ENCODE measurements around the gene KCNN1. TPM values are rescaled to one million over a fixed set of nuclear protein-coding genes. Genes with fewer than 3 reads are reported as not detected.
"Not testable (repeated sequence)": the region's sequence is repeated elsewhere in the genome, so short reads cannot be mapped to it uniquely, and the experiment has no call there.

The KCNN1 gene
- total RNA-seq, 1 donor from 2014 or later = 0.52 TPM

DNA sequence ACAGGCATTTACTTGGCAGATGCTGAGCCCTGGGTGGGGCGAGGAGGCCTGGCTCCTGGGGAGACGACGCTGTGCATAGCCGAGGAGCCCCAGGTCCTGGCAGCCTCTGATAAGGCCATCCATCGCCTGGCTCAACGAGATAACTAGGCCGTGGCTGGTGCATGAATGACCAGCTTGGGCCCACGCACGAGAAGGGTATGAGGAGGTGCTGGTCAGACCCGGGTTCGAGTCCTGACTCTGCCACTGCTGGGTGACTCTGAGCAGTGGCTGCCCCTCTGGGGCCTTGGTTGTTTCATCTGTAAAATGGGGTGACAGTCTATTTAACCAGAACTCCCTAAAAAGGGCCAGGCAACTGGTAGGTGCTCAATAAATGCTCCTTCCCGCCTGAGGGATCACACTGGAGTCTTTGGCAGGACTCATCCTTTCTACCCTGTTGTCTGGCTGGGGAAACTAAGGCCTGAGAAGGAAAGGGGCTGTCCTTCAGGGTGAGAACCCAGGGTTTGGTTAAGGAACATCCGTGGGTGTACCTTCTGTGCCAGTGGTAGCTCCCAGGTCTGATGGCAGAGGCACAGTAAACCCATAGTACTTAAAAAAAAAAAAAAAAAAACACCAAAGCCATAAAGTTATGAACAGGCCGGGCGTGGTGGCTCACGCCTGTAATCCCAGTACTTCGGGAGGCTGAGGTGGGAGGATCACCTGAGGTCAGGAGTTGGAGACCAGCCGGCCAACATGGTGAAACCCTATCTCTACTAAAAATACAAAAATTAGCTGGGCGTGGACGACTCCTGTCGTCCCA lies 33.0 kb downstream of the KCNN1 start:
- Histone ChIP-seq H3K9ac (ENCODE audit: low read depth in 1 of 3, low read length in 3 of 3) (no peak overlapping the region), H3K4me1 (ENCODE audit: control insufficient read depth in 3 of 3, insufficient read depth in 3 of 3, low read length in 3 of 3) (peaks cover 0 to 6% (median 6%) of the 10 kb centered on the region in 3 donors), H3K36me3 (ENCODE audit: control insufficient read depth in 3 of 3, insufficient read depth in 3 of 3, low read length in 3 of 3) (no peaks in the 10 kb centered on the region), H3K4me3 (ENCODE audit: low read length in 3 of 3) (no peak overlapping the region), H3K27me3 (ENCODE audit: control insufficient read depth in 3 of 3, insufficient read depth in 3 of 3, low read length in 3 of 3) (peaks cover 0 to 12% (median 11%) of the 10 kb centered on the region in 3 donors), H3K9me3 (ENCODE audit: control insufficient read depth in 3 of 3, low read length in 3 of 3) (no peaks in the 10 kb centered on the region), H3K27ac (ENCODE audit: low read depth, low read length) (peak overlapping the region; percentile 40)

DNA sequence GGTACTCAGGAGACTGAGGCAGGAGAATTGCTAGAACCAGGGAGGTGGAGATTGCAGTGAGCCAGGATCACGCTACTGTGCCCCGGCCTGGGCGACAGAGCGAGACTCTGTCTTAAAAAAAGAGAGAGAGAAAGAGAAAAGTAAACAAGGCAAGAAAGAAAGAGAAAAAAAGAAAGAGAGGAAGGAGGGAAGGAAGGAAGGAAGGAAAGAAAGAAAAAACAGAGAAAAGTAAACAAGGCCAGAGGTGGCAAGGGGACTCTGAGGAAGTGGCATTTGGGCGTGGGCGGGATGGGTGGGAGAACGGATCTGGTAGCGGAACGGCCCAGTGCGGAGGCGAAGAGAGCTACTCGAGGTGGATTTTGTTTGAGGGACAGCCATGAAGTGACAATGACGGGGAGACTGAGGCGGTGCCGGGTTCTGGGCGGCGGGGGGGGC lies 33.6 kb downstream of the KCNN1 start:
- H3K36me3 ChIP-seq (ENCODE audit: control insufficient read depth in 3 of 3, insufficient read depth in 3 of 3, low read length in 3 of 3) = no peaks in the 10 kb centered on the region
- H3K9me3 ChIP-seq (ENCODE audit: control insufficient read depth in 3 of 3, low read length in 3 of 3) = no peaks in the 10 kb centered on the region
- H3K27ac ChIP-seq (ENCODE audit: low read depth, low read length) = peak overlapping the region; percentile 40
- H3K27me3 ChIP-seq (ENCODE audit: control insufficient read depth in 3 of 3, insufficient read depth in 3 of 3, low read length in 3 of 3) = peaks cover 0 to 12% (median 11%) of the 10 kb centered on the region in 3 donors
- H3K4me3 ChIP-seq (ENCODE audit: low read length in 3 of 3) = no peak overlapping the region
- H3K4me1 ChIP-seq (ENCODE audit: control insufficient read depth in 3 of 3, insufficient read depth in 3 of 3, low read length in 3 of 3) = peaks cover 0 to 6% (median 6%) of the 10 kb centered on the region in 3 donors
- H3K9ac ChIP-seq (ENCODE audit: low read depth in 1 of 3, low read length in 3 of 3) = peak overlapping the region in 1 of 3 donors; percentile 32

DNA sequence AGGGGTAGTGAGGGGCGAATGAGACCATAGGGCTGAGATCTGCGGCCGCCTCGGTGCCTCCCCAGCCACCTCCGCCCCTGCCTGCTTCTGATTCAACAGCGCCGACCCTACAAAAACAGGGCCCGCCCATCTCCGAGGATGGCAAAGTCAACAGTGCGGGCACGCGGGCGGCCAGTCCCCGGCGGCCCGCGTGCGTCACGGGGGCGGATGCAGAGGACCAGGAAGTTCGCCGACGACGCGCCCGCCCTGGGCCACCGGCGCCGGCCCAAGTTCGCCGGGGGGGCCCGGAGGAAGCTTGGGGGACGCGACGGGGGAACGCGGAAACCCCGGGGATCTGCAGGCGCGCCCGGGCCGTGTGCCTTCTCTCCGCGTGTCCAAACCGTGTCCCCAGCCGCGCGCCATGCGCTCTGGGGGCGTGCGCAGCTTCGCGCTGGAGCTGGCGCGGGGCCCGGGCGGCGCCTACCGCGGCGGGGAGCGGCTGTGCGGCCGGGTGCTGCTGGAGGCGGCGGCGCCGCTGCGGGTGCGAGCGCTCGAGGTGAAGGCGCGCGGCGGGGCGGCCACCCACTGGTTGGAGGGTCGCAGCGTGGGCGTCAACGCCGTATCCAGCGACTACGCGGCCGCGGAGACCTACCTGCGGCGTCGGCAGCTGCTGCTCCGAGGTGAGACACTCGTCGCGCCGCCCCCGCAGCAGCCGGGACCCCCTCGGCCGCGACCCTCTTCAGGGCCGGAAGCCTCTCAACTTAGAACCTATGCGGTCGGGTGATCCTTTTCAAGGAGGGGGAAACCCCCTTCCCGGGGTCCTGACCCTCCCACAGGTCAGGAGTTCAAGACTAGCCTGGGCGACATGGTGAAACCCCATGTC lies 34.2 kb downstream of the KCNN1 start:
- H3K27me3 ChIP-seq (ENCODE audit: control insufficient read depth in 3 of 3, insufficient read depth in 3 of 3, low read length in 3 of 3) = peaks cover 0 to 12% (median 11%) of the 10 kb centered on the region in 3 donors
- H3K36me3 ChIP-seq (ENCODE audit: control insufficient read depth in 3 of 3, insufficient read depth in 3 of 3, low read length in 3 of 3) = no peaks in the 10 kb centered on the region
- H3K4me1 ChIP-seq (ENCODE audit: control insufficient read depth in 3 of 3, insufficient read depth in 3 of 3, low read length in 3 of 3) = peaks cover 0 to 6% (median 6%) of the 10 kb centered on the region in 3 donors
- no peaks in the 10 kb centered on the region for H3K9me3 ChIP-seq (ENCODE audit: control insufficient read depth in 3 of 3, low read length in 3 of 3)
- H3K27ac ChIP-seq (ENCODE audit: low read depth, low read length) = peak overlapping the region; percentile 47
- peak overlapping the region; percentile 33 to 75 (median 62) for H3K9ac ChIP-seq (ENCODE audit: low read depth in 1 of 3, low read length in 3 of 3)
- H3K4me3 ChIP-seq (ENCODE audit: low read length in 3 of 3) = peak overlapping the region; percentile 59 to 70 (median 63)

DNA sequence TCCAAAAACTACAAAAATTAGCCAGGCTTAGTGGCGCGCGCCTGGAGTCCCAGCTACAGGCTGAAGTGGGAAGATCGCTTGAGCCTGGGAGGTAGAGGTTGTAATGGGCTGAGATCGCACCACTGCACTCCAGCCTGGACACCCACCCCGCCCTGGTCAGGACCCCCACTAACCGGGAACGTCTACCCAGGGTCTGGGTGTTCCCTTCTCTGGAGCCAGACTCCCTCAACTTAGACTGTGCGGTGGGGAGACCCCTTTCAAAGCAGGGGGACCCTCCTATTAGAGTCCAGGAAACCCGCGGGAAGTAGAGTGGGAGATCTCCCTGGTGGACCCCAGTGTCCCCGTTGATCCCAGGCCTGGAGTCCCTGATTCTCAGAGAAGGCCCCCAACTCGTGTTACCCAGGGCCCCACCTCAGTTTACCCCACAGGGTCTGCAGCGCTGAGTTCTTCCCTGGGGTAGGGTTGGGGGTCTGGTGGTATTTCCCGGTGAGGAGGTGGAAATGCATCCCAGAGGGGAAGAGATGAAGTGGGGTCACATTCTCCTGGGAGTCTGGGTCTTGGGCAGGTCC lies 35.0 kb downstream of the KCNN1 start:
- H3K9ac ChIP-seq (ENCODE audit: low read depth in 1 of 3, low read length in 3 of 3) = peak overlapping the region; percentile 33 to 75 (median 62)
- peaks cover 0 to 10% (median 9%) of the 10 kb centered on the region in 3 donors for H3K4me1 ChIP-seq (ENCODE audit: control insufficient read depth in 3 of 3, insufficient read depth in 3 of 3, low read length in 3 of 3)
- H3K27me3 ChIP-seq (ENCODE audit: control insufficient read depth in 3 of 3, insufficient read depth in 3 of 3, low read length in 3 of 3) = peaks cover 0 to 12% (median 11%) of the 10 kb centered on the region in 3 donors
- peak overlapping the region; percentile 59 to 70 (median 63) for H3K4me3 ChIP-seq (ENCODE audit: low read length in 3 of 3)
- H3K27ac ChIP-seq (ENCODE audit: low read depth, low read length) = peak overlapping the region; percentile 47
- H3K36me3 ChIP-seq (ENCODE audit: control insufficient read depth in 3 of 3, insufficient read depth in 3 of 3, low read length in 3 of 3) = no peaks in the 10 kb centered on the region
- no peaks in the 10 kb centered on the region for H3K9me3 ChIP-seq (ENCODE audit: control insufficient read depth in 3 of 3, low read length in 3 of 3)

DNA sequence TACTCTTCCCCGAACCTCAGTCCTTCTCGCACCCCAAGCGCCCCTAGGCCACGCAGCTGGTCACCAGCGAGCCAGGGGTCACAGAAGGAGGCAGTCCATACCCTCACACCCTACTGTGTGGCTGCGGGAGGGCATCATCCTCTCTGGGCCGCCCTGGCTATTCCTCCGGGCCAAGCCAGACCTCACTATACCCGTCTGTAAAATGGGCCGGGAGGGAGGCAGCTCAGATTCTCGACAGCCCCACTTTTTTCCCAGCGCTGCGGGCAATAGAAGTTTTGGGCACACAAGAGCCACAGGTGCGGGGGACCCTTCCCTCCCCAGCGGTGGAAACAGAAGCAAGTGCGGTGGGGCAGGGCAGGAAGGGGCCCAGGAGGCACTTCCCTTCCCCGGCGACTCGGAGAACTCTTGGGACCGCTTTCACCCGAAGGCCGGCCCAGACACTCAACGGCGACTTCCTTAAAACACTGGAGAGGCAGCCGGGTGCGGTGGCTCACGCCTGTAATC lies 35.5 kb downstream of the KCNN1 start:
- Histone ChIP-seq H3K27ac (ENCODE audit: low read depth, low read length) (no peak overlapping the region), H3K4me1 (ENCODE audit: control insufficient read depth in 3 of 3, insufficient read depth in 3 of 3, low read length in 3 of 3) (peaks cover 0 to 14% (median 11%) of the 10 kb centered on the region in 3 donors), H3K27me3 (ENCODE audit: control insufficient read depth in 3 of 3, insufficient read depth in 3 of 3, low read length in 3 of 3) (peaks cover 0 to 12% (median 11%) of the 10 kb centered on the region in 3 donors), H3K36me3 (ENCODE audit: control insufficient read depth in 3 of 3, insufficient read depth in 3 of 3, low read length in 3 of 3) (no peaks in the 10 kb centered on the region), H3K4me3 (ENCODE audit: low read length in 3 of 3) (peak overlapping the region; percentile 59 to 70 (median 63)), H3K9ac (ENCODE audit: low read depth in 1 of 3, low read length in 3 of 3) (no peak overlapping the region), H3K9me3 (ENCODE audit: control insufficient read depth in 3 of 3, low read length in 3 of 3) (no peaks in the 10 kb centered on the region)

DNA sequence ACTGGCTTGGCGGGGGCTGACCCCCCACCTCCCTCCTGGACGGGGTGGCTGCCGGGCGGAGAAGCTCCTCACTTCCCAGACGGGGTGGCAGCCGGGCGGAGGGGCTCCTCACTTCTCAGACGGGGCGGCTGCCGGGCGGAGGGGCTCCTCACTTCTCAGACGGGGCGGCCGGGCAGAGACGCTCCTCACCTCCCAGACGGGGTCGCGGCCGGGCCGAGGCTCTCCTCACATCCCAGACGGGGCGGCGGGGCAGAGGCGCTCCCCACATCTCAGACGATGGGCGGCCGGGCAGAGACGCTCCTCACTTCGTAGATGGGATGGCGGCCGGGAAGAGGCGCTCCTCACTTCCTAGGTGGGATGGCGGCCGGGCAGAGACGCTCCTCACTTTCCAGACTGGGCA lies 38.8 kb downstream of the KCNN1 start:
- peaks cover 18 to 47% (median 39%) of the 10 kb centered on the region in 3 donors for H3K4me1 ChIP-seq (ENCODE audit: control insufficient read depth in 3 of 3, insufficient read depth in 3 of 3, low read length in 3 of 3)

DNA sequence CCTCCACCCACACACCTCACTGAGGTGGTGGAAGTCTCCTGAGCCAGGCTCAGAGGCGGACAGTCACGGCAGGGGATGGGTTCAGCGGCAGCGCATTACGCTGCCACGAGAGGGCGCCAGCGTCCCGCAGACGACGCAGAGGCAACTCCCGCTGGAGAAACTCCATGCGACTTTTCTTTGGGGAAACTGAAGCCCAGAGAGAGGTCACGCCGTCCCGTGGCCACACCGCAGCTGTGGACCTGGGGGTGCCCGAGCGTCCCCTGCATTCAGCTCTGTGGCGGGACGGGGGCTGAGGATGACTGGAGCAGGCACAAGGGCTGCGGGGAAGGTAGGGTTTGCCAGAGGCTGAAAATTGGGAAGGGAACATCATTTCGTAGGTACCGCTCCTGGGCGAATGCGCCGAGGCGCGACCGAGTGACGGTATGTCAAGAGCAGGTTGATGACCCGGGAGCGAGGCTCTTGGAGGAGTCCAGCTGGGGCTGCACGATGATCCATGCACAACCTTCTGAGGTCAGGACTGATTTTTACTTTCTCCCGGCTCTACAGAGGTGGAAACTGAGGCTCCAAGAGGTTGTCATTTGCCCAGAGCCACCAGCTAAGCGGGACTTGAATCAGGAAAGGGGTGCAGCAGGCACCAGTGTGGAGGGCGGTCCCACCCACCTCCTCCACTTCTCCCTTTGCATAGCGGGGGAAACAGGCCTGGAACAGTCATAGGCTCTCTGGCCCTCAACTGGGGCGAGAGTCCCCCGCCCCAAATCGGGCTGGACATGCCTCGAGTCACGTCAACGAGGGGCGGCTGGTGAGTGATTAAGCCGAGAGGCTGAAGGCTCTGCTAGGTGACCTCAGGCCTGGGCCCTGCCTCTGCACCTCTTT lies 40.4 kb downstream of the KCNN1 start:
- Histone ChIP-seq H3K36me3 (ENCODE audit: control insufficient read depth in 3 of 3, insufficient read depth in 3 of 3, low read length in 3 of 3) (peaks cover 23 to 34% (median 23%) of the 10 kb centered on the region in 3 donors), H3K9me3 (ENCODE audit: control insufficient read depth in 3 of 3, low read length in 3 of 3) (no peaks in the 10 kb centered on the region), H3K27ac (ENCODE audit: low read depth, low read length) (peak overlapping the region; percentile 92), H3K9ac (ENCODE audit: low read depth in 1 of 3, low read length in 3 of 3) (peak overlapping the region; percentile 89 to 98 (median 94)), H3K27me3 (ENCODE audit: control insufficient read depth in 3 of 3, insufficient read depth in 3 of 3, low read length in 3 of 3) (peaks cover 0 to 3% (median 3%) of the 10 kb centered on the region in 3 donors), H3K4me1 (ENCODE audit: control insufficient read depth in 3 of 3, insufficient read depth in 3 of 3, low read length in 3 of 3) (peaks cover 26 to 50% (median 43%) of the 10 kb centered on the region in 3 donors), H3K4me3 (ENCODE audit: low read length in 3 of 3) (peak overlapping the region; percentile 77 to 99 (median 94))

More for the DNA sequence above, 38.8 kb downstream of the KCNN1 start:
- Histone ChIP-seq H3K27me3 (ENCODE audit: control insufficient read depth in 3 of 3, insufficient read depth in 3 of 3, low read length in 3 of 3) (peaks cover 0 to 11% (median 9%) of the 10 kb centered on the region in 3 donors), H3K36me3 (ENCODE audit: control insufficient read depth in 3 of 3, insufficient read depth in 3 of 3, low read length in 3 of 3) (peaks cover 14 to 25% (median 17%) of the 10 kb centered on the region in 3 donors)
- not testable (repeated sequence) for H3K9me3 ChIP-seq (ENCODE audit: control insufficient read depth in 3 of 3, low read length in 3 of 3); H3K4me3 ChIP-seq (ENCODE audit: low read length in 3 of 3); H3K27ac ChIP-seq (ENCODE audit: low read depth, low read length); H3K9ac ChIP-seq (ENCODE audit: low read depth in 1 of 3, low read length in 3 of 3)

DNA sequence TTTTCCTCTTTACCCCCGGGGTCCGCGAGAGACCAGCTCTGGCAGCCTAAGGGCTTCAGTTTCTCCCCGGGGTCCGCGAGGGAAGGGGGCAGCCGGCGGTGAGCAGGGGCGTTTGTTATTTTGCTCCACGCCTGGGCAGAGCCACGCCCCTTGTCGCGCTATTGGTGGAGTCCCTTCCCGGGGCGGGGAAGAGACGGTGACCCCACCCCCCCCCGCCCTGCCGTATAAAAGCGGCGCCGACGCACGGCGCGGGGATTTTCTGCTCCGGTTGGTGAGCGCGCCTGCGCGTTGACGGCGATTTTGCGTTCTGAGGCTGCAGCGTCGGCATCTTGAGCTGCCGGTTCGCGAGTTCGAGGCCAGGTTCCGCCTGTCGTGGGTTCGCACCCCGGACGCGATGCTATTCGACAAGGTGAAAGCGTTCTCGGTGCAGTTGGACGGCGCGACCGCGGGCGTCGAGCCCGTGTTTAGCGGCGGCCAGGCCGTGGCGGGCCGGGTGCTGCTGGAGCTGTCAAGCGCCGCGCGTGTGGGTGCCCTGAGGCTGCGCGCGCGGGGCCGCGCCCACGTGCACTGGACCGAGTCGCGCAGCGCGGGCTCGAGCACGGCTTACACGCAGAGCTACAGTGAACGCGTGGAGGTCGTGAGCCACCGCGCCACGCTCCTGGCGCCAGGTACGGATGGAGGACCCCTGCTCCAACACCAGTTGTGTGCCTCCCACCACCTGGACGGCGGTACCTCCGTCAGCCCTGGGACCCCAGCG lies 41.2 kb downstream of the KCNN1 start, which contains the start of gene ARRDC2:
TSS of gene ARRDC2 (plus strand) at position 254 of the 757 bp plus-strand sequence. CDS start at position 395, 141 bp downstream.
- Histone ChIP-seq H3K36me3 (ENCODE audit: control insufficient read depth in 3 of 3, insufficient read depth in 3 of 3, low read length in 3 of 3) (peaks cover 29 to 40% (median 30%) of the 10 kb centered on the region in 3 donors), H3K4me1 (ENCODE audit: control insufficient read depth in 3 of 3, insufficient read depth in 3 of 3, low read length in 3 of 3) (peaks cover 32 to 58% (median 50%) of the 10 kb centered on the region in 3 donors)

More for the DNA sequence above, 41.2 kb downstream of the KCNN1 start, which contains the start of gene ARRDC2:
- H3K4me3 ChIP-seq (ENCODE audit: low read length in 3 of 3) = peak within 1 kb of the TSS; percentile 93 to 99 (median 95)
- peak within 1 kb of the TSS; percentile 92 for H3K27ac ChIP-seq (ENCODE audit: low read depth, low read length)
- H3K27me3 ChIP-seq (ENCODE audit: control insufficient read depth in 3 of 3, insufficient read depth in 3 of 3, low read length in 3 of 3) = no peaks in the 10 kb centered on the region
- peak within 1 kb of the TSS; percentile 89 to 98 (median 94) for H3K9ac ChIP-seq (ENCODE audit: low read depth in 1 of 3, low read length in 3 of 3)
- no peaks in the 10 kb centered on the region for H3K9me3 ChIP-seq (ENCODE audit: control insufficient read depth in 3 of 3, low read length in 3 of 3)
